Ovary (tissue), 3 donors: ENCODE measurements around the gene CCDC167.

Experiments used
- CTCF ChIP-seq, 3 donors: fragments of 450-650 bp in 2 of 3; fragments of 200-600 bp in 1 of 3; IDR thresholded peaks; one replicate each; pipeline versions ENCODE4 v1.5.1 to v1.8.0; 2016 to 2022; ENCODE audit warnings: antibody characterized with exemption in 3 of 3, mild to moderate bottlenecking in 1 of 3
- POLR2A ChIP-seq: fragments of 450-650 bp; IDR thresholded peaks from one replicate; pipeline ENCODE4 v1.6.1; 2017; ENCODE audit warnings: antibody characterized with exemption, mild to moderate bottlenecking, moderate library complexity
- donor health status: DM: no; HTN: no; CAD: no.

- TF ChIP-seq CTCF (IDR thresholded peaks at IDR 0.05) (no peak), POLR2A (no peak)
Measured at GRCh38 chr6:37532122-37532521, 32.4 kb upstream of the CCDC167 start.
